Liver (tissue), 9 donors: ENCODE measurements around the gene ATP6V0D1. TPM values are rescaled to one million over a fixed set of nuclear protein-coding genes. Genes with fewer than 3 reads are reported as not detected.

Source experiments
- DNase-seq: peaks from one replicate; pipeline ENCODE4 v3.0.0-alpha.2; 2017; ENCODE audit warnings: low spot score
- H3K27ac ChIP-seq, 2 donors: one replicate each; pipeline ENCODE4 v1.7.0; 2013; ENCODE audit warnings: inconsistent platforms in 2 of 2, low read length in 2 of 2, control low read depth in 1 of 2, low read depth in 1 of 2, mild to moderate bottlenecking in 1 of 2
- H3K27me3 ChIP-seq, 4 donors: one replicate each; pipeline versions ENCODE4 v1.6.1 to v1.7.0; 2013; ENCODE audit warnings: low read length in 3 of 4, inconsistent platforms in 1 of 4, mild to moderate bottlenecking in 1 of 4, moderate library complexity in 1 of 4; ENCODE audit not compliant: control insufficient read depth in 4 of 4, insufficient read depth in 4 of 4
- H3K36me3 ChIP-seq, 4 donors: one replicate each; pipeline versions ENCODE4 v1.6.1 to v1.7.0; 2013; ENCODE audit warnings: low read length in 3 of 4, mild to moderate bottlenecking in 3 of 4, low read depth in 1 of 4, moderate library complexity in 1 of 4; ENCODE audit not compliant: control insufficient read depth in 4 of 4, insufficient read depth in 3 of 4
- H3K4me1 ChIP-seq, 4 donors: one replicate each; pipeline versions ENCODE4 v1.6.1 to v1.7.0; 2013; ENCODE audit warnings: low read length in 3 of 4, mild to moderate bottlenecking in 3 of 4, moderate library complexity in 1 of 4; ENCODE audit not compliant: control insufficient read depth in 4 of 4, insufficient read depth in 4 of 4
- H3K4me3 ChIP-seq, 3 donors: one replicate each; pipeline versions ENCODE4 v1.6.1 to v1.7.0; 2013; ENCODE audit warnings: low read length in 3 of 3, control low read depth in 1 of 3, low read depth in 1 of 3, mild to moderate bottlenecking in 1 of 3
- H3K9ac ChIP-seq, 2 donors: one replicate each; pipeline ENCODE4 v1.7.0; 2013; ENCODE audit warnings: low read length in 2 of 2, mild to moderate bottlenecking in 2 of 2, moderate library complexity in 2 of 2, control low read depth in 1 of 2, low read depth in 1 of 2
- H3K9me3 ChIP-seq, 4 donors: one replicate each; pipeline versions ENCODE4 v1.6.1 to v1.7.0; 2013; ENCODE audit warnings: low read length in 3 of 4; ENCODE audit not compliant: control insufficient read depth in 4 of 4
- EGR1 ChIP-seq, 2 donors: IDR thresholded peaks; 2 replicates each; pipeline ENCODE4 v1.6.1; 2016 to 2018; ENCODE audit warnings: antibody characterized with exemption in 2 of 2, low read depth in 2 of 2
- FOXA2 ChIP-seq: IDR thresholded peaks from 2 replicates; pipeline ENCODE4 v1.6.1; 2016; ENCODE audit warnings: antibody characterized with exemption
- GABPA ChIP-seq, 2 donors: IDR thresholded peaks in 1 of 2; conservative IDR thresholded peaks in 1 of 2; 2 replicates each; pipeline ENCODE4 v1.6.1; 2016; ENCODE audit warnings: antibody characterized with exemption in 2 of 2, mild to moderate bottlenecking in 1 of 2, moderate library complexity in 1 of 2
- HNF4A ChIP-seq, 2 donors: conservative IDR thresholded peaks; 2 replicates each; pipeline ENCODE4 v1.6.1; 2016; ENCODE audit warnings: antibody characterized with exemption in 2 of 2, mild to moderate bottlenecking in 2 of 2
- HNF4G ChIP-seq: IDR thresholded peaks from 2 replicates; pipeline ENCODE4 v1.6.1; 2016; ENCODE audit warnings: antibody characterized with exemption
- JUND ChIP-seq, 2 donors: IDR thresholded peaks; 2 replicates each; pipeline ENCODE4 v1.6.1; 2016; ENCODE audit warnings: antibody characterized with exemption in 2 of 2
- NR2F2 ChIP-seq: IDR thresholded peaks from 2 replicates; pipeline ENCODE4 v1.6.1; 2016; ENCODE audit warnings: antibody characterized with exemption
- RAD21 ChIP-seq, 2 donors: IDR thresholded peaks; 2 replicates each; pipeline ENCODE4 v1.6.1; 2016; ENCODE audit warnings: antibody characterized with exemption in 2 of 2, mild to moderate bottlenecking in 2 of 2
- RXRA ChIP-seq, 2 donors: IDR thresholded peaks; 2 replicates each; pipeline ENCODE4 v1.6.1; 2017 to 2018; ENCODE audit warnings: antibody characterized with exemption in 2 of 2, mild to moderate bottlenecking in 1 of 2
- SP1 ChIP-seq: IDR thresholded peaks from 2 replicates; pipeline ENCODE4 v1.6.1; 2018; ENCODE audit warnings: antibody characterized with exemption, mild to moderate bottlenecking
- TAF1 ChIP-seq: conservative IDR thresholded peaks from 2 replicates; pipeline ENCODE4 v1.6.1; 2016; ENCODE audit warnings: antibody characterized with exemption, mild to moderate bottlenecking
- YY1 ChIP-seq: IDR thresholded peaks from 2 replicates; pipeline ENCODE4 v1.6.1; 2016; ENCODE audit warnings: antibody characterized with exemption, mild to moderate bottlenecking
- ZBTB33 ChIP-seq: IDR thresholded peaks from 2 replicates; pipeline ENCODE4 v1.6.1; 2016; ENCODE audit warnings: antibody characterized with exemption
- WGBS: extraction: QIAGEN DNeasy Blood & Tissue Kit; methylation state at CpG from one replicate; pipeline ENCODE4 v1.1.7; 2013; 5-methylcytosine and 5-hydroxymethylcytosine counted together
- polyA plus RNA-seq, 2 donors: library from polyadenylated mRNA; stranded (reverse) in 1 of 2; unstranded in 1 of 2; fragments of 200-250 nt in 1 of 2; fragments of >200 nt in 1 of 2; fragmentation: Nextera tagmentation in 1 of 2; extraction: Ambion mirVana in 1 of 2; gene quantifications; one replicate each; pipeline versions ENCODE4 v1.2.1 to v1.2.3, GENCODE V29; 2013 to 2015
- total RNA-seq, 2 donors: library from RNA; depleted of rRNA; stranded (reverse); fragments of >200 nt; gene quantifications; one replicate each; pipeline ENCODE4 v1.2.3, GENCODE V29; 2014
- TF ChIP-seq, protein P1 (sequence below): IDR thresholded peaks from 2 replicates; pipeline ENCODE4 v1.6.1; 2016; ENCODE audit warnings: antibody characterized with exemption
- TF ChIP-seq, protein P2 (sequence below): IDR thresholded peaks from 2 replicates; pipeline ENCODE4 v1.6.1; 2016; ENCODE audit warnings: antibody characterized with exemption, mild to moderate bottlenecking
- donor health status: healthy.
- donor health status: healthy.
- donor health status: healthy.
- donor health status: healthy.
- donor health status: healthy.

Gene ATP6V0D1
- total and polyA plus RNA-seq, 4 donors = 47.6 to 80.2 (median 66.6) TPM

GRCh38 chr16:67426022-67426421, 54.9 kb downstream of the ATP6V0D1 start (continued):
- TF ChIP-seq TAF1 = no peak
- TF ChIP-seq ZBTB33 = no peak
- TF ChIP-seq, protein P1, sequence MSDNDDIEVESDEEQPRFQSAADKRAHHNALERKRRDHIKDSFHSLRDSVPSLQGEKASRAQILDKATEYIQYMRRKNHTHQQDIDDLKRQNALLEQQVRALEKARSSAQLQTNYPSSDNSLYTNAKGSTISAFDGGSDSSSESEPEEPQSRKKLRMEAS = no peak

- Histone ChIP-seq H3K4me3 (no peak overlapping the region), H3K9me3 (no peaks in the 10 kb centered on the region), H3K27me3 (peaks cover 0 to 4% (median 0%) of the 10 kb centered on the region in 4 donors), H3K4me1 (peaks cover 3 to 25% (median 23%) of the 10 kb centered on the region in 4 donors), H3K36me3 (no peaks in the 10 kb centered on the region), H3K9ac (no peak overlapping the region), H3K27ac (no peak overlapping the region)
- no peak for TF ChIP-seq EGR1 (IDR thresholded peaks at IDR 0.05; ENCODE audit: low read depth in 2 of 2)
- WGBS = 68% methylated on average over 4 of the region's 4 CpGs
- no peak for DNase-seq
Measured at GRCh38 chr16:67425580-67425979, 55.4 kb downstream of the ATP6V0D1 start.

DNA sequence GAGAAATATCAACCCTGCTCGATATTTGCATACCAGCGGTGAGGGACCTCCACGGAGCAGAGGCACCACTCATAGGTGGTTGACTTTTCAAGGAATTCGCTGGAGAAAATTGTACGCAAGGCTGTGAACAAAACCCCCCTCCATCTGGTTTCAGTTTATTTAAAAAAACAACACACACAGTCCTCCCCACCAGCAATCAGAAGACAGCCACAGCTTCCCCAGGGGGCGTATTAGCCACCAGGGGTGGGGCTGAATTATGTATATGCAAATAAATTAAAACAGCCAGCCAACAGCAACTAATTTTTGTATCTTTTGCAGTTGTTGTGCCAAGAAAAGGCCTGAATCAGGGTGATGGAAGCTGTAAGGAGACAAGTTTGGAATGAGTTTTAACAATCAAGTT, 55.9 kb downstream of the ATP6V0D1 start:
- 39% methylated on average over 6 of the region's 6 CpGs for WGBS
- TF ChIP-seq YY1 (no peak), ZBTB33 (no peak), HNF4G (no peak)
- TF ChIP-seq, protein P2, sequence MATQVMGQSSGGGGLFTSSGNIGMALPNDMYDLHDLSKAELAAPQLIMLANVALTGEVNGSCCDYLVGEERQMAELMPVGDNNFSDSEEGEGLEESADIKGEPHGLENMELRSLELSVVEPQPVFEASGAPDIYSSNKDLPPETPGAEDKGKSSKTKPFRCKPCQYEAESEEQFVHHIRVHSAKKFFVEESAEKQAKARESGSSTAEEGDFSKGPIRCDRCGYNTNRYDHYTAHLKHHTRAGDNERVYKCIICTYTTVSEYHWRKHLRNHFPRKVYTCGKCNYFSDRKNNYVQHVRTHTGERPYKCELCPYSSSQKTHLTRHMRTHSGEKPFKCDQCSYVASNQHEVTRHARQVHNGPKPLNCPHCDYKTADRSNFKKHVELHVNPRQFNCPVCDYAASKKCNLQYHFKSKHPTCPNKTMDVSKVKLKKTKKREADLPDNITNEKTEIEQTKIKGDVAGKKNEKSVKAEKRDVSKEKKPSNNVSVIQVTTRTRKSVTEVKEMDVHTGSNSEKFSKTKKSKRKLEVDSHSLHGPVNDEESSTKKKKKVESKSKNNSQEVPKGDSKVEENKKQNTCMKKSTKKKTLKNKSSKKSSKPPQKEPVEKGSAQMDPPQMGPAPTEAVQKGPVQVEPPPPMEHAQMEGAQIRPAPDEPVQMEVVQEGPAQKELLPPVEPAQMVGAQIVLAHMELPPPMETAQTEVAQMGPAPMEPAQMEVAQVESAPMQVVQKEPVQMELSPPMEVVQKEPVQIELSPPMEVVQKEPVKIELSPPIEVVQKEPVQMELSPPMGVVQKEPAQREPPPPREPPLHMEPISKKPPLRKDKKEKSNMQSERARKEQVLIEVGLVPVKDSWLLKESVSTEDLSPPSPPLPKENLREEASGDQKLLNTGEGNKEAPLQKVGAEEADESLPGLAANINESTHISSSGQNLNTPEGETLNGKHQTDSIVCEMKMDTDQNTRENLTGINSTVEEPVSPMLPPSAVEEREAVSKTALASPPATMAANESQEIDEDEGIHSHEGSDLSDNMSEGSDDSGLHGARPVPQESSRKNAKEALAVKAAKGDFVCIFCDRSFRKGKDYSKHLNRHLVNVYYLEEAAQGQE = no peak
- no peak for DNase-seq
- Histone ChIP-seq H3K27ac (no peak overlapping the region), H3K36me3 (no peaks in the 10 kb centered on the region), H3K4me1 (peaks cover 2 to 20% (median 19%) of the 10 kb centered on the region in 4 donors), H3K4me3 (no peak overlapping the region), H3K9ac (no peak overlapping the region), H3K27me3 (peaks cover 0 to 4% (median 0%) of the 10 kb centered on the region in 4 donors), H3K9me3 (no peaks in the 10 kb centered on the region)

GRCh38 chr16:67424261-67424615, 56.7 kb downstream of the ATP6V0D1 start:
- no peak overlapping the region for H3K27ac ChIP-seq
- peaks cover 0 to 4% (median 0%) of the 10 kb centered on the region in 4 donors for H3K27me3 ChIP-seq
- peaks cover 0 to 12% (median 11%) of the 10 kb centered on the region in 4 donors for H3K4me1 ChIP-seq
- WGBS = 37% methylated on average over 5 of the region's 5 CpGs
- no peaks in the 10 kb centered on the region for H3K9me3 ChIP-seq
- no peaks in the 10 kb centered on the region for H3K36me3 ChIP-seq
- H3K9ac ChIP-seq = no peak overlapping the region
- no peak for DNase-seq
- no peak overlapping the region for H3K4me3 ChIP-seq
- TF ChIP-seq, protein P1 = no peak
- TF ChIP-seq SP1 (no peak), RXRA (IDR thresholded peaks at IDR 0.05) (no peak), NR2F2 (no peak), HNF4A (conservative IDR thresholded peaks at IDR 0.05) (no peak), GABPA (IDR thresholded peaks at IDR 0.05 in 1 of 2, conservative IDR thresholded peaks at IDR 0.05 in 1 of 2) (no peak), FOXA2 (no peak), YY1 (no peak), JUND (IDR thresholded peaks at IDR 0.05) (no peak), RAD21 (IDR thresholded peaks at IDR 0.05) (no peak)
- TF ChIP-seq, protein P2 = no peak
